A673 (cell line): ENCODE measurements around the gene FXYD2.

ENCODE experiments used
- EZH2 ChIP-seq: fragments of 200-600 bp; sonication (generic); IDR thresholded peaks from 2 replicates; pipeline ENCODE4 v1.6.1; 2017; ENCODE audit warnings: borderline replicate concordance, low read depth, mild to moderate bottlenecking, mixed read lengths, antibody characterized with exemption, low read length; ENCODE audit not compliant: poor library complexity, severe bottlenecking
- TF ChIP-seq, protein P1 (sequence below): fragments of 300-800, 200-600 bp; sonication (generic); conservative IDR thresholded peaks from 2 replicates; pipeline ENCODE4 v1.5.1; 2017; ENCODE audit warnings: low read depth, mild to moderate bottlenecking, antibody characterized with exemption, low read length, moderate library complexity, mixed read lengths

DNA sequence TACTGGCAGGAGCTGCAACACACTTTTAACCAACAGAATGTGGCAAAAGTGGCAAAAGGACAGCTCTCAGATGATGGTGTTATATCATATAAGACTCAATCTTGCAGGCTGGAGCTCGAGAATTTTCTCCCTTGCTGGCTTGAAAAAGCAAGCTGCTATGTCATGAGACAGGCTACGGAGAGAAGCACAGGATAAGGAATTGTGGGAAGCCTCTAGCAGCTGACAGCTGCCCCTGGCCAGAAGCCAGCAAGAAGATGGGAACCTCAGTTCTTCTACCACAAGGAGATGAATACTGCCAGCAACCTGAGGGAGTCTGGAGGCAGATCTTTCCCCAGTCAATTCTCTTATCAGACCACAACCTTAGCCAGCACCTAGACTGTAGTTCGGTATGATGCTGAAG, 27.3 kb upstream of the FXYD2 start:
- TF ChIP-seq, protein P1, sequence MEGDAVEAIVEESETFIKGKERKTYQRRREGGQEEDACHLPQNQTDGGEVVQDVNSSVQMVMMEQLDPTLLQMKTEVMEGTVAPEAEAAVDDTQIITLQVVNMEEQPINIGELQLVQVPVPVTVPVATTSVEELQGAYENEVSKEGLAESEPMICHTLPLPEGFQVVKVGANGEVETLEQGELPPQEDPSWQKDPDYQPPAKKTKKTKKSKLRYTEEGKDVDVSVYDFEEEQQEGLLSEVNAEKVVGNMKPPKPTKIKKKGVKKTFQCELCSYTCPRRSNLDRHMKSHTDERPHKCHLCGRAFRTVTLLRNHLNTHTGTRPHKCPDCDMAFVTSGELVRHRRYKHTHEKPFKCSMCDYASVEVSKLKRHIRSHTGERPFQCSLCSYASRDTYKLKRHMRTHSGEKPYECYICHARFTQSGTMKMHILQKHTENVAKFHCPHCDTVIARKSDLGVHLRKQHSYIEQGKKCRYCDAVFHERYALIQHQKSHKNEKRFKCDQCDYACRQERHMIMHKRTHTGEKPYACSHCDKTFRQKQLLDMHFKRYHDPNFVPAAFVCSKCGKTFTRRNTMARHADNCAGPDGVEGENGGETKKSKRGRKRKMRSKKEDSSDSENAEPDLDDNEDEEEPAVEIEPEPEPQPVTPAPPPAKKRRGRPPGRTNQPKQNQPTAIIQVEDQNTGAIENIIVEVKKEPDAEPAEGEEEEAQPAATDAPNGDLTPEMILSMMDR, result no peak
- TF ChIP-seq EZH2, result no peak
